ENCODE data around the gene ZBTB18.

GRCh38 chr1:244013100-244013499 lies 38.0 kb upstream of the ZBTB18 start:
- no peak for TF ChIP-seq POLR2AphosphoS5 (IDR thresholded peaks at IDR 0.05; ENCODE audit: low read depth, low read length)
- no peak for TF ChIP-seq POLR2A (IDR thresholded peaks at IDR 0.05; ENCODE audit: low read depth, low read length)
- no peak for TF ChIP-seq TAF1 (IDR thresholded peaks at IDR 0.05; ENCODE audit: borderline replicate concordance, low read depth, low read length)

Measured in GM12892 (cell line).